Naive B cell (primary cell): ENCODE results near the gene IL10RA. TPM values are rescaled to one million over a fixed set of nuclear protein-coding genes. Genes with fewer than 3 reads are reported as not detected.
A peak's percentile ranks its signal among the peaks of the same experiment; 100 is the strongest.

Source experiments
- ATAC-seq, 2 donors: fragments of 150-1000 bp; cut with Tn5 transposase; 2 replicates each; pipeline ENCODE4 v1.10.0; 2021; ENCODE audit warnings: low read depth in 2 of 2, mild to moderate bottlenecking in 2 of 2, moderate library complexity in 2 of 2
- DNase-seq: peaks from one replicate; pipeline ENCODE4 v3.0.0; 2022
- H3K27ac Mint-ChIP-seq, 6 donors: one replicate each; pipeline ENCODE4 v1.8.0; 2020 to 2022; ENCODE audit warnings: mild to moderate bottlenecking in 6 of 6, mixed read lengths in 6 of 6, moderate library complexity in 5 of 6, inconsistent platforms in 2 of 6
- H3K27me3 Mint-ChIP-seq, 3 donors: one replicate each; pipeline ENCODE4 v1.8.0; 2021 to 2022; ENCODE audit warnings: mixed read lengths in 3 of 3, mild to moderate bottlenecking in 1 of 3
- H3K36me3 Mint-ChIP-seq, 2 donors: one replicate each; pipeline ENCODE4 v1.8.0; 2020 to 2022; ENCODE audit warnings: mixed read lengths in 2 of 2, inconsistent platforms in 1 of 2, mild to moderate bottlenecking in 1 of 2
- H3K4me1 Mint-ChIP-seq, 3 donors: one replicate each; pipeline ENCODE4 v1.8.0; 2020 to 2022; ENCODE audit warnings: mixed read lengths in 3 of 3, inconsistent platforms in 1 of 3, mild to moderate bottlenecking in 1 of 3, moderate library complexity in 1 of 3
- H3K4me3 Mint-ChIP-seq, 8 donors: one replicate each; pipeline ENCODE4 v1.8.0; 2020 to 2022; ENCODE audit warnings: mild to moderate bottlenecking in 8 of 8, mixed read lengths in 8 of 8, moderate library complexity in 8 of 8, inconsistent platforms in 2 of 8
- H3K9me3 Mint-ChIP-seq, 7 donors: one replicate each; pipeline ENCODE4 v1.8.0; 2020 to 2022; ENCODE audit warnings: mixed read lengths in 7 of 7, mild to moderate bottlenecking in 5 of 7, inconsistent platforms in 2 of 7, moderate library complexity in 1 of 7
- polyA plus RNA-seq, 6 donors: library from polyadenylated mRNA; unstranded; fragments of 300-500 nt; fragmentation: Illumina TruSeq; gene quantifications; one replicate each; pipeline ENCODE4 v1.2.3, GENCODE V29; 2021; ENCODE audit warnings: low read depth in 6 of 6

IL10RA gene
- polyA plus RNA-seq, 6 donors from 2014 or later, result 49.8 to 63.1 (median 56.2) TPM

GRCh38 chr11:118050208-118050891, 64.2 kb downstream of the IL10RA start:
- no peaks in the 10 kb centered on the region for H3K9me3 Mint-ChIP-seq
- ATAC-seq (no peak), DNase-seq (no peak)
- peak overlapping the region in 3 of 6 donors; percentile 44 to 71 (median 66) for H3K27ac Mint-ChIP-seq
- H3K4me3 Mint-ChIP-seq, result no peak overlapping the region
- peaks cover 26 to 54% (median 51%) of the 10 kb centered on the region in 3 donors for H3K4me1 Mint-ChIP-seq
- H3K36me3 Mint-ChIP-seq, result no peaks in the 10 kb centered on the region
- H3K27me3 Mint-ChIP-seq, result no peaks in the 10 kb centered on the region

Other genes starting within 250 kb of the IL10RA start
- under 1 TPM in 3 of 6 donors, not detected in 3; 0.03 to 0.25 (median 0.11) TPM for gene DSCAML1, start 189.2 kb upstream of the IL10RA start, polyA plus RNA-seq
- 1 to 10 TPM in 1 of 6 donors, under 1 TPM in 2, not detected in 3; 0.74 to 4.0 (median 0.75) TPM for gene FXYD2, start 161.7 kb upstream of the IL10RA start, polyA plus RNA-seq
- gene FXYD6, start 109.7 kb upstream of the IL10RA start, polyA plus RNA-seq, result not detected
- under 1 TPM in 5 of 6 donors, not detected in 1; 0.24 to 0.87 (median 0.84) TPM for gene TMPRSS13, start 57.0 kb upstream of the IL10RA start, polyA plus RNA-seq
- not detected for gene TMPRSS4, start 90.7 kb downstream of the IL10RA start, polyA plus RNA-seq
- 1 to 10 TPM in 3 of 6 donors, under 1 TPM in 3; 0.77 to 3.4 (median 1.1) TPM for gene SMIM35, start 100.6 kb downstream of the IL10RA start, polyA plus RNA-seq
- not detected for gene SCN4B, start 166.4 kb downstream of the IL10RA start, polyA plus RNA-seq
- gene SCN2B, start 190.2 kb downstream of the IL10RA start, polyA plus RNA-seq, result not detected
- gene JAML, start 238.6 kb downstream of the IL10RA start, polyA plus RNA-seq, result 1 to 10 TPM in 5 of 6 donors, under 1 TPM in 1; 0.64 to 8.1 (median 3.3) TPM